Fibroblast of mammary gland (primary cell): ENCODE measurements around the gene LDB2.

Experiments
- DNase-seq: peaks from one replicate; pipeline ENCODE4 v3.0.0-alpha.2; 2010; ENCODE audit warnings: low read depth
- H3K4me3 ChIP-seq: 2 replicates; pipeline ENCODE4 v1.5.1; 2011; ENCODE audit warnings: low read depth, mild to moderate bottlenecking, low read length, moderate library complexity; ENCODE audit not compliant: control insufficient read depth
- CTCF ChIP-seq: conservative IDR thresholded peaks from 2 replicates; pipeline ENCODE4 v1.5.1; 2011; ENCODE audit warnings: low read depth, low read length, inconsistent platforms; ENCODE audit not compliant: control insufficient read depth, insufficient read depth

LDB2 gene

GRCh38 chr4:16685536-16685935, 212.9 kb downstream of the LDB2 start:
- no peak for TF ChIP-seq CTCF
- H3K4me3 ChIP-seq, result no peak overlapping the region
- DNase-seq, result peak; percentile 43

GRCh38 chr4:16684935-16685334, 213.5 kb downstream of the LDB2 start:
- no peak for TF ChIP-seq CTCF
- DNase-seq, result no peak
- H3K4me3 ChIP-seq, result no peak overlapping the region

- TF ChIP-seq CTCF, result no peak
- peak; percentile 56 for DNase-seq
- no peak overlapping the region for H3K4me3 ChIP-seq
Measured at GRCh38 chr4:16684097-16684496, 214.3 kb downstream of the LDB2 start.

GRCh38 chr4:16682975-16683374, 215.5 kb downstream of the LDB2 start:
- DNase-seq, result no peak
- TF ChIP-seq CTCF, result no peak
- H3K4me3 ChIP-seq, result no peak overlapping the region

GRCh38 chr4:16677001-16677944, 221.2 kb downstream of the LDB2 start:
- TF ChIP-seq CTCF, result no peak
- no peak overlapping the region for H3K4me3 ChIP-seq
- peak; percentile 64 for DNase-seq

GRCh38 chr4:16676230-16676770, 222.1 kb downstream of the LDB2 start:
- TF ChIP-seq CTCF, result no peak
- DNase-seq, result no peak
- no peak overlapping the region for H3K4me3 ChIP-seq
